Adrenal gland (tissue), 12 donors: ENCODE data around the gene MTMR11. TPM values are rescaled to one million over a fixed set of nuclear protein-coding genes. Genes with fewer than 3 reads are reported as not detected.

Experiments
- DNase-seq, 7 donors: peaks; one replicate each; pipeline ENCODE4 v3.0.0-alpha.2; 2019 to 2020
- H3K27ac ChIP-seq, 5 donors: fragments of 200-600 bp; sonication (generic) in 4 of 5; 1 replicate in 3 of 5; 2 replicates in 2 of 5; pipeline versions ENCODE4 v1.5.1 to v1.8.0; 2016 to 2020; ENCODE audit warnings: mild to moderate bottlenecking in 1 of 5
- H3K27me3 ChIP-seq: fragments of 200-600 bp; 2 replicates; pipeline ENCODE4 v1.8.0; 2021
- H3K36me3 ChIP-seq, 2 donors: fragments of 200-600 bp; replicated peaks in 1 of 2; 1 replicate in 1 of 2; 2 replicates in 1 of 2; pipeline versions ENCODE4 v1.5.1 to v1.8.0; 2018 to 2022
- H3K4me1 ChIP-seq, 2 donors: fragments of 200-600 bp; replicated peaks in 1 of 2; 1 replicate in 1 of 2; 2 replicates in 1 of 2; pipeline versions ENCODE4 v1.5.1 to v1.8.0; 2018 to 2021
- H3K4me3 ChIP-seq, 4 donors: fragments of 200-600 bp; sonication (generic) in 3 of 4; one replicate each; pipeline ENCODE4 v1.5.1; 2016 to 2018
- H3K9me3 ChIP-seq, 3 donors: fragments of 200-600 bp; sonication (generic) in 1 of 3; replicated peaks in 1 of 3; 1 replicate in 2 of 3; 2 replicates in 1 of 3; pipeline versions ENCODE4 v1.5.1 to v1.8.0; 2016 to 2021
- POLR2A ChIP-seq, 2 donors: fragments of 450-650 bp; IDR thresholded peaks; one replicate each; pipeline ENCODE4 v1.6.1; 2017; ENCODE audit warnings: antibody characterized with exemption in 2 of 2, mild to moderate bottlenecking in 2 of 2, moderate library complexity in 1 of 2
- WGBS, 4 donors: extraction: QIAGEN DNeasy Blood & Tissue Kit in 2 of 4; methylation state at CpG; one replicate each; pipeline versions ENCODE4 v1.1.5 to v1.1.7; 2013 to 2017; 5-methylcytosine and 5-hydroxymethylcytosine counted together
- intact Hi-C, 2 donors: fragments of 100-400 bp; cut with DNase I; formaldehyde crosslinking; loops; one replicate each; pipeline versions ENCODE4 v1.14.1 to v1.15.0; 2022 to 2023
- polyA plus RNA-seq, 3 donors: library from polyadenylated mRNA; stranded (reverse); fragments of 200-250 nt in 2 of 3; fragments of 350-450 nt in 1 of 3; fragmentation: Illumina TruSeq in 1 of 3; extraction: RNeasy Lipid Tissue Mini Kit (QIAGEN cat#74804) in 1 of 3; gene quantifications; one replicate each; pipeline ENCODE4 v1.2.3, GENCODE V29; 2013 to 2014
- total RNA-seq, 9 donors: library from RNA; depleted of rRNA in 4 of 9; stranded (reverse); fragments of >200 nt in 4 of 9; fragments of 120-200 nt in 1 of 9; fragmentation: NEBNext Ultra II Directional in 1 of 9; extraction: Animal tissue kit (Norgen Biotek cat#: 25700) in 1 of 9; gene quantifications; one replicate each; pipeline versions ENCODE4 v1.1.0 to v1.2.4, GENCODE V29; 2013 to 2023
- TF ChIP-seq, protein P1 (sequence below), 6 experiments: fragments of 450-650 bp in 4 of 6; fragments of 200-600 bp in 2 of 6; sonication (generic) in 1 of 6; IDR thresholded peaks; 1 replicate in 5 of 6; 2 replicates in 1 of 6; pipeline versions ENCODE4 v1.5.1 to v1.8.0; 2016 to 2021; ENCODE audit warnings: antibody characterized with exemption in 6 of 6, mild to moderate bottlenecking in 2 of 6, moderate library complexity in 1 of 6
- donor health status: healthy with polysubstance abuse.
- donor health status: Bipolar disorder and iron deficiency.
- donor health status: DM: yes; HTN: yes; CAD: no.
- donor health status: DM: no; HTN: no; CAD: no.
- donor health status: DM: no; HTN: no; CAD: no.
- donor health status: DM: yes; HTN: yes; CAD: no.

The MTMR11 gene
- total and polyA plus RNA-seq, 12 donors = 14.5 to 70.6 (median 46.4) TPM

DNA sequence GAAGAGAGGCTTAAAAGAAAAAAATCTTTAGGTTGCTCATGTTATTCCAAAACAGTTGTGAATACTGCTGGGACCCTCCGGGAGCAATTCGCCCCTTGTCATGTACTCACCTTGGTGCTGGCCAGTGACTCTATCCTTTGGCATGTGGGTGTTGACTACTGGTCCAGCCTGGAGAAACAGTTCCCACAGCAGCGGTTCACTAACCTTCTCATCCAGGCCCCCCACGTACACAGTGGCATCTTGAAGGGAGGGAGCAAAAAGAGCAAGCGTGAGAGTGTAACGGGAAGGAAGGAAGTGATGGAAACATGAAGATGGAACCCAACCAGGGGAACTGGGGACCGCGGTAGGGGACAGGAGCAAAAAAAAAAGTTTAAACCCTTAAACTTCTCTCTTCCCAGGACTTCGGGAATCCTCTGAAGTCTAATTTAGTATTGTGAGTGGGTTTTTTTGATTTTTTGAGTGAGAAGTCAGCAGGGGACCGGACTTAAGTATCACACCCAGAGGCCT is 9.6 kb downstream of the MTMR11 start:
- 1 to 3% (median 3%) methylated on average over 10 of the region's 10 CpGs for WGBS, 4 donors
- Histone ChIP-seq H3K36me3 (peaks cover 0 to 50% of the 10 kb centered on the region in 2 donors), H3K27me3 (no peaks in the 10 kb centered on the region), H3K4me3 (peak overlapping the region; percentile 58 to 96 (median 87)), H3K4me1 (peaks cover 13 to 46% of the 10 kb centered on the region in 2 donors), H3K9me3 (no peaks in the 10 kb centered on the region), H3K27ac (peak overlapping the region; percentile 87 to 97 (median 96))
- intact Hi-C loops = no loop called here
- TF ChIP-seq, protein P1, sequence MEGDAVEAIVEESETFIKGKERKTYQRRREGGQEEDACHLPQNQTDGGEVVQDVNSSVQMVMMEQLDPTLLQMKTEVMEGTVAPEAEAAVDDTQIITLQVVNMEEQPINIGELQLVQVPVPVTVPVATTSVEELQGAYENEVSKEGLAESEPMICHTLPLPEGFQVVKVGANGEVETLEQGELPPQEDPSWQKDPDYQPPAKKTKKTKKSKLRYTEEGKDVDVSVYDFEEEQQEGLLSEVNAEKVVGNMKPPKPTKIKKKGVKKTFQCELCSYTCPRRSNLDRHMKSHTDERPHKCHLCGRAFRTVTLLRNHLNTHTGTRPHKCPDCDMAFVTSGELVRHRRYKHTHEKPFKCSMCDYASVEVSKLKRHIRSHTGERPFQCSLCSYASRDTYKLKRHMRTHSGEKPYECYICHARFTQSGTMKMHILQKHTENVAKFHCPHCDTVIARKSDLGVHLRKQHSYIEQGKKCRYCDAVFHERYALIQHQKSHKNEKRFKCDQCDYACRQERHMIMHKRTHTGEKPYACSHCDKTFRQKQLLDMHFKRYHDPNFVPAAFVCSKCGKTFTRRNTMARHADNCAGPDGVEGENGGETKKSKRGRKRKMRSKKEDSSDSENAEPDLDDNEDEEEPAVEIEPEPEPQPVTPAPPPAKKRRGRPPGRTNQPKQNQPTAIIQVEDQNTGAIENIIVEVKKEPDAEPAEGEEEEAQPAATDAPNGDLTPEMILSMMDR (IDR thresholded peaks at IDR 0.05) = no peak
- DNase-seq = no peak

- 91 to 94% (median 93%) methylated on average over 2 to 9 of the region's 9 CpGs for WGBS, 4 donors
- Histone ChIP-seq H3K27ac (no peak overlapping the region), H3K36me3 (peaks cover 0 to 50% of the 10 kb centered on the region in 2 donors), H3K4me3 (peak overlapping the region in 1 of 4 donors; percentile 82), H3K4me1 (peaks cover 13 to 38% of the 10 kb centered on the region in 2 donors), H3K27me3 (no peaks in the 10 kb centered on the region), H3K9me3 (no peaks in the 10 kb centered on the region)
- no peak for TF ChIP-seq POLR2A (IDR thresholded peaks at IDR 0.05)
- TF ChIP-seq, protein P1 (IDR thresholded peaks at IDR 0.05) = no peak
- DNase-seq = no peak
- intact Hi-C loops = no loop called here
These were observed 10.4 kb downstream of the MTMR11 start for GRCh38 chr1:149926296-149926695.

- Histone ChIP-seq H3K4me1 (peaks cover 13 to 35% of the 10 kb centered on the region in 2 donors), H3K9me3 (no peaks in the 10 kb centered on the region), H3K4me3 (no peak overlapping the region), H3K27me3 (no peaks in the 10 kb centered on the region), H3K36me3 (peaks cover 0 to 50% of the 10 kb centered on the region in 2 donors), H3K27ac (no peak overlapping the region)
- WGBS, 4 donors = 70 to 97% (median 88%) methylated on average over 2 of the region's 2 CpGs
- intact Hi-C loops = no loop called here
- TF ChIP-seq POLR2A (IDR thresholded peaks at IDR 0.05) = no peak
- TF ChIP-seq, protein P1 (IDR thresholded peaks at IDR 0.05) = no peak
- DNase-seq = no peak
These were observed 10.9 kb downstream of the MTMR11 start for GRCh38 chr1:149925751-149926150.

GRCh38 chr1:149925345-149925744 is 11.3 kb downstream of the MTMR11 start:
- no peaks in the 10 kb centered on the region for H3K27me3 ChIP-seq
- no peak for DNase-seq
- H3K9me3 ChIP-seq = no peaks in the 10 kb centered on the region
- WGBS, 4 donors = 55 to 58% (median 58%) methylated on average over 3 of the region's 3 CpGs
- H3K36me3 ChIP-seq = peaks cover 0 to 50% of the 10 kb centered on the region in 2 donors
- H3K4me3 ChIP-seq = no peak overlapping the region
- no peak for TF ChIP-seq POLR2A (IDR thresholded peaks at IDR 0.05)
- TF ChIP-seq, protein P1 (IDR thresholded peaks at IDR 0.05) = no peak
- intact Hi-C loops = no loop called here
- no peak overlapping the region for H3K27ac ChIP-seq
- H3K4me1 ChIP-seq = peaks cover 13 to 35% of the 10 kb centered on the region in 2 donors
